Spleen (tissue), 7 donors: Measurements from ENCODE around the gene TACC2.

Experiments
- POLR2A ChIP-seq, 3 donors: fragments of 450-650 bp; IDR thresholded peaks; one replicate each; pipeline ENCODE4 v1.5.1; 2017; ENCODE audit warnings: antibody characterized with exemption in 3 of 3, mild to moderate bottlenecking in 1 of 3
- TF ChIP-seq, protein P1 (sequence below), 11 experiments: fragments of 200-600 bp in 7 of 11; fragments of 450-650 bp in 4 of 11; sonication (generic) in 4 of 11; IDR thresholded peaks in 8 of 11; conservative IDR thresholded peaks in 3 of 11; 1 replicate in 7 of 11; 2 replicates in 4 of 11; pipeline versions ENCODE4 v1.4.0 to v1.8.0; 2016 to 2021; ENCODE audit warnings: antibody characterized with exemption in 11 of 11, inconsistent platforms in 4 of 11, mild to moderate bottlenecking in 1 of 11
- donor health status: DM: no; HTN: no; CAD: no; lungs with moderate emphysema.
- donor health status: DM: no; HTN: no; CAD: no.
- donor health status: DM: no; HTN: no; CAD: no.

DNA sequence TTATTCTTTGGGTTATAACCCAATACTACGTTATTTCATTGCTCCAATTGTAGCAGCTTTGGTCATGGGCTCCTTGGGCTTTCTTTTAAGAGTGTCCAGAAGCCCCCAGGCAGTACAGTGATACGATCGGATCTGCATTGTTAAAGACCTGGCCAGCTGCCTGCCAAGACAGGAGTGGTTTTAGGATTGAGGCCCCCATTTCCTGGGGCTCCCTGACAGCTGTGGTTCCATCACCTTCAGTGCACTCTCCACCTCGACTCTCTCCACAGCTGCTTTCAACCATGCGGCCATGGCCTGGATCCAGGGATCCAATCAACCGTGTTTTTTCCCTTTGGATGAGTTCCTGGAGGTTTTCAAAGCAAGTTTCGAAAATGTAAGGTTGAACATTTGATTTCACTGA, 158.7 kb downstream of the TACC2 start:
- TF ChIP-seq, protein P1, sequence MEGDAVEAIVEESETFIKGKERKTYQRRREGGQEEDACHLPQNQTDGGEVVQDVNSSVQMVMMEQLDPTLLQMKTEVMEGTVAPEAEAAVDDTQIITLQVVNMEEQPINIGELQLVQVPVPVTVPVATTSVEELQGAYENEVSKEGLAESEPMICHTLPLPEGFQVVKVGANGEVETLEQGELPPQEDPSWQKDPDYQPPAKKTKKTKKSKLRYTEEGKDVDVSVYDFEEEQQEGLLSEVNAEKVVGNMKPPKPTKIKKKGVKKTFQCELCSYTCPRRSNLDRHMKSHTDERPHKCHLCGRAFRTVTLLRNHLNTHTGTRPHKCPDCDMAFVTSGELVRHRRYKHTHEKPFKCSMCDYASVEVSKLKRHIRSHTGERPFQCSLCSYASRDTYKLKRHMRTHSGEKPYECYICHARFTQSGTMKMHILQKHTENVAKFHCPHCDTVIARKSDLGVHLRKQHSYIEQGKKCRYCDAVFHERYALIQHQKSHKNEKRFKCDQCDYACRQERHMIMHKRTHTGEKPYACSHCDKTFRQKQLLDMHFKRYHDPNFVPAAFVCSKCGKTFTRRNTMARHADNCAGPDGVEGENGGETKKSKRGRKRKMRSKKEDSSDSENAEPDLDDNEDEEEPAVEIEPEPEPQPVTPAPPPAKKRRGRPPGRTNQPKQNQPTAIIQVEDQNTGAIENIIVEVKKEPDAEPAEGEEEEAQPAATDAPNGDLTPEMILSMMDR (IDR thresholded peaks at IDR 0.05 in 8 of 11, conservative IDR thresholded peaks at IDR 0.05 in 3 of 11) = no peak
- TF ChIP-seq POLR2A (IDR thresholded peaks at IDR 0.05) = no peak
